Renal cortical epithelial cell (primary cell): ENCODE results near the gene VASH1. TPM values are rescaled to one million over a fixed set of nuclear protein-coding genes. Genes with fewer than 3 reads are reported as not detected.

ENCODE experiments used
- DNase-seq: peaks from one replicate; pipeline ENCODE4 v3.0.0-alpha.2; 2011; ENCODE audit warnings: low read depth
- total RNA-seq: library from RNA; depleted of rRNA; stranded (reverse); fragments of >200 nt; gene quantifications from 2 replicates; pipeline ENCODE4 v1.2.3, GENCODE V29; 2014

VASH1 gene
- total RNA-seq, 1 donor from 2014 or later: 8.5 TPM

DNA sequence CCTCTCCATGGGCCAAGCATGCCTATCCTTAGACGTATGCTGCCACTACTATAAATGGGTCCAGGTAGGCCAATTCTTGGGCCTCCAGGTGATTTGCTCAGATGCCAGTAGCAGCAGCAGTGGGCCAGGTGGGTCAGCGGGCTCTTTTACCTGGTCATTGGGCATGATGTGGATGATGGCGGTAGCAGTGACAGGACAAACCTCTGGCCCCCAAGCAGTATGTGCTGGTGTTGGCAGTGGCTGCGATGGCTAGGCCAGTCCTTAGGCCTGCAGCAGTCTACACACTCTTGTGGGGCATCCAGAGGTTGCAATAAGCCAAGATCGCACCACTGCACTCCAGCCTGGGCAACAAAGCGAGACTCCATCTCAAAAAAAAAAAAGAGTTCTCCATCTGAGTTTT lies 19.1 kb upstream of the VASH1 start:
- DNase-seq: no peak

DNA sequence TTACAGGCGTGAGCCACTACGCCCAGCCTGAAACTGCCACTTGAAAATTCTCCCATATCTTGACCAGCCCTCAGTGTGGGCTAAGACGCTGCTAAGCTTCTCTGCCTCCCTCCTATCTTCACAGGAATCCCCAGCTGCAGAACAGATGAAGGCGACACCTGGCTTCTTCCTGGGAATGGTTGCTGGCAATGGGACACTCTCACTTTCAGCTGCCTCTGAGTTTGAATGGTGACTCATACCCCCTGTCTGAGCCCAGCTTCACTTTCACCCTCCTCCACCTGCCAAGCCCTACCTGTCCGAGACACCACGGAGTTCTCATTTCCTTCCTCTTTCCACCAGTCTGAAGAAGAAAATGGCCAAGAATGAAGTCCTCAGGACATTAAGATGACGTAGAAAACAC lies 18.3 kb upstream of the VASH1 start:
- no peak for DNase-seq

DNA sequence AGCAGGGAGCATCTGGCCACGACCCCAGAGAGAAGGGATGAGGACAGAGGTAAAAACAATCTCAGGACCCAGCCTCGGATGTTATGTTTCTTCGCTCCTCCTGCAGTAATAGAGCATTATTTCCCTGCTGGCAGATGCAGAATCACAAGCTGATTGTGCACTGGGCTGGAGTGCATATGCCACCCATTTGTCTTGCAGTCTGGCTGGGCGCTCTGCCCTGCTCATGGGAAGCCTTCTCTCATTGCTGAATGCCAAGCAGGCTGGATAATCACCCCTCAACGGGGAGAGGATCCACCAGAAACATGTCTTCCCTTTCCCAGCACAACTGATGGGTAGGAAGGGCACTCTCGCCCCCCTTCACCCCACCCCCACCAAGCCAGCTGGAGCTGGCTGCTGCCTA lies 8.5 kb upstream of the VASH1 start:
- no peak for DNase-seq

DNA sequence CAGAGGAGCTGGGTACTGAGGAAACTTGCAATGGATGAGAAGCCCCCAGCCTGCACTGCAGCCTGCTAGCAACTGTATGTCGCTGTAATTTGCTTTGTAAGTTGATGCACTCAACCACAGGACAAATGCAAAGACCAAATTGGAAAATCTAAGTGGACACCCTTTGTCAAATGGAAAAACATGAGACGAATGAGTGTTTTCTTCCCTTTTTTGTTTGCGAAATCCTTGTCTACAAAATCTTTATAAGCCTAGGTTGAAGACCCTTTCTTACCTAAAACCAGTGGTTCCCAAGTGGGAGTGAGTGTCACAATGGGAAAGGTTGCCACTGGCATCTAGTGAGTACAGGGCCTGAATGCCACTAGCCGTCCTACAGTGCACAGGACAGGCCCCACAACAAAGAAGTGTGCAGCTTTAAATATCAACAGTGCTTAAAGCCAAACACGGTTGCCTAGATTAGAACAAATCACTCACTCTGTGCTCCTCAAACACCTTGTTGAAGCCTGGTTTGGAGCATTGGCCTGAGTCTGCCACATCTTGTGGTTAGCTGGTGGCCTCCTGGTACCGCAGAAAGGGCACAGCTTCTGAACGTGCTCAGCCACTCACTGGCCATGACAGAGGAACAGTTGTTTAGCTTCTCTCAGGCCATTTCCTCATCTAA lies 7.6 kb upstream of the VASH1 start:
- no peak for DNase-seq

DNA sequence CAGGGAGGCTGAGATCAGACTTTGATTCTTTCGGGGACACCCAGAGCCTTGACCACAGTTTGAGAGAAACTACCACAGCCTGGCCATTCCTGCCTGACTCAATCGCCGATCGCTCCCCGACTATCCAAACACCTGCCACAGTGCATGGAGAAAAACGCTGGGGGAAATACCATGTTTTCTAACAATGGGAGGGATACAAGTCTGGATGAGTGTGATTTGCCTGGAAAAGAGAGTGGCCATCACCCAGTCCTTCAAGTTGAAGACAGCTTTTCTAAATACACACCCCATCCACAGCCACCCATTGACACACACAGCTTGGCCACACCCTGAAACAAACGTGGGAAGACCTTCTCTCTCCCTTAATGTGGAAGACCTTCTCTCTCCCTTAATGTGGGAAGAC lies 6.7 kb upstream of the VASH1 start:
- no peak for DNase-seq

DNA sequence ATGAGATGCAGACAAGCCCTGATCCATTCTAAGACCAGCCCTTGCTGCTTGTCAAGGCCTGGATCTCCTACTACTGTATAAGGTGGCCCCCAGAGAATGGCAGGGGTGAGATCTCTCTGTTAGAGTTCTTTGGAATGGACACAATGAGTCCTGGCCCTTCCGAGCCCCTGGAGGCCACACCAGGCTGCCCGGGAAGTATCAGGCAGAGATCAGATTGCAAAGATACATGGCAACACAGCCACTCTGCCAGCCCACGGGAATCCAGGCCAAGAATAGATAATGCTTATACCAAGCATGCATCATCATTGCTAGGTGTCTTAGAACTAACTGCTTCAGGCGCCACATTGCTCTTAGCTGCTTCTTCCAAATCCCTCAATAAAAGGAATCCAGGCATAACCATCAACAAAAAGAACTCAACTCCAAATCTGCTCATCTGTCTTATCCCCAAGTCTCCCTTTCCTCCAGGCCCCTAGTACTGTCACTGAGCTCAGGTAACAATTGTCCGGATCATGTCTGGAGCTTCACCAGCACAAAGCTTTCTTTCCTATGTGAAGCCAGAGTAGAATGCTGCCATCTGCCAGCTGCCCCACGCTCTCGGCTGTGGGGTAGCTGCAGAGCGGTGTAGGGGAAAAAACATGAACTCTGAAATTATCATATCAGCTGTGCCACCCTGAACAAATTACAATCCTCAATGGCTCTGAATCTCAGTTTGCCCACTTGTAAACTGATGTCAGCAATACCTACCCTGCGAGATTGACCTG lies 5.5 kb upstream of the VASH1 start:
- DNase-seq: no peak

DNA sequence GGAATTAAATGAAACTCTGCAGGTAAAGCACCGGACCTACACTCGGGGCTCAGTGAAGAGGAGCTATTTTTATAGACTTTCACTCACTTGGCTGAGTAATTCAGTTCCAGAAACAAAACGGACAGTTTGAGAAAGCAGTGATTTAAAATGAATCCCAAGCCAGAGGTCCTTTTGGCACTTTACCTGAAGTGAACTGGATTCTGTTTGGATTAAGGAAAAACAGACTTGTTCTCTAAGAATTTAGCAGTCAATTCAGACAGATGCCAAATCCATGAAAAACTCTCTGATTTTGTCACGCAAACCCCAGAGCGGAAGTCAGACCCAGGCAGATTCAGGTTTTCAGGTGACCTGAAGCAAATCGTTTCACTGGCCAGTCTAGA lies 4.9 kb upstream of the VASH1 start:
- no peak for DNase-seq

DNA sequence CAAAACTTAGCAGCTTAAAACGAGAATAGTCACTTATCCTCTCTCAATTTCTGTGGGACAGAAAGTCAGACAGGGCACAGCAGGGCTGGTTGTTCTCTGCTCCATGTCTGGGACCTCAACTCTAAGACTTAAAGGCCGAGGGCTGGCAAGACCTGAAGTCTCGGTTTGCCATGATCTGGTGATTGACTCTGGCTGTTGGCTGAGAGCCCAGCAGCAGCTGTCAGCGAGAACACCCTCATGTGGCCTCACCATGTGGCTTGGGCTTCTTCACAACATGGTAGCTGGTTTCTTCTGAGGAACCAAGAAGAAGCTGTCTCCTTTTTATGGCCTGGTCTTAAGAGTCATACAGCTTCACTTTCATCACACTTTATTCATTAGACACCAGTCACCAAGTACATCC lies 1.7 kb upstream of the VASH1 start:
- DNase-seq: no peak

DNA sequence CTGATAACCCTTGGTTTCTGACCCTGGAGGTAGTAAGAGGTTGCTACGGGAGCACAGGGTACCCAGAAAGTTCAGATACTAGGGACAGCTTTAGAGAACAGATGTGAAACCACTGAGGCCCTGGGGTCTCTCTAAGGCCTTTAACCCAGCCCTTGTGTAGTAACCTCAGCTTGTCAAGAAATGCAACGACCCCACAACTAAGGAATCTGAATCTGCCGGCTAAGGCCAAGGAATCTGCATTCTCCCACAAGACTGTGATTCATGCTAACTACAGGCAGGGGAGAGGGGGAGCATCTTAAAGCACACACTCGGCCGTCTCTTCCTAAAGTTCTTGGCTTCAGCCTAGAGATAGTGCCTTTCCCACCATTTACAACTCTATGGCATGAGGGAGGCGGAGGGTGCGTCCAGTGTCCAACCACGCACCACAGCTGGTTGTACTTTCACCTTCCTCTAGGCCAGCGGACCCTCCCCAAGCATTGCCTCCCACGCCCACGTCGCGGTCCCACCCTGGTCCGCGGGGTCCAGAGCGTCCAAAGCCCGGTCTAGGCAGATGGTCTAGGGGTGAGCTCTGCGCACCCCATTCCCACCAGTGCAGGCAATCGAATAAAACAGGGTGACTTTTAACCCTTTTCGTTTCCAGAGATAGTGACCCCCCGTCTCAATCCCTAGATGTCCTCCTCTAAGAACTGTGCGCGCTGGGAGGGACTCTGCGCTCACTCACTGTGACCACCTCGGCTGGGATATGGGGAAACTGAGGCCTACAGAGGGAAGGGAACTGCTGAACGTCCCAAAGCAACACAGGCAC lies 735 bp upstream of the VASH1 start:
- no peak for DNase-seq

DNA sequence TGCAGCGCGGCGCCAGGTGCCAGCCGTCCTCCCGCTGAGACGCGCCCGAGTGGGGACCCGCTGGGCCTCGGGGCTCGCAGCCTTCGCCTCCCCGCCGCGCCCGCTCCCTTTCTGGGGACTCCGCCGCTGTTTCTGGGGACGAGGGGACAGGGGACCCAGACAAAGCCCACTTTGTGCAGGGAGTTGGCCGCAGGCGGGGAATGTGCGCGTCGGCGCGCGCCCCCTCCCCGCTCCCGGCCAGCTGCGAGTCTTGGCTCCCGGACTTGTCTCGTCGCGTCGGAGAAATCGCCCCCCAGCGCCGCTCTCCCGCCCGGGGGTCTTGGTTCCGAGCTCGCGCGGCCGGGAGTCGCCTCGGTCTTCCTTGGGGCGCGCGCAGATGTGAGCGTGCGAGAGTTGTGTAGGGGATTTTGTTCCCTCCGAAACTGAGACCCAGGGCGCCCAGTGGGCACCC lies 717 bp downstream of the VASH1 start:
- DNase-seq: no peak

DNA sequence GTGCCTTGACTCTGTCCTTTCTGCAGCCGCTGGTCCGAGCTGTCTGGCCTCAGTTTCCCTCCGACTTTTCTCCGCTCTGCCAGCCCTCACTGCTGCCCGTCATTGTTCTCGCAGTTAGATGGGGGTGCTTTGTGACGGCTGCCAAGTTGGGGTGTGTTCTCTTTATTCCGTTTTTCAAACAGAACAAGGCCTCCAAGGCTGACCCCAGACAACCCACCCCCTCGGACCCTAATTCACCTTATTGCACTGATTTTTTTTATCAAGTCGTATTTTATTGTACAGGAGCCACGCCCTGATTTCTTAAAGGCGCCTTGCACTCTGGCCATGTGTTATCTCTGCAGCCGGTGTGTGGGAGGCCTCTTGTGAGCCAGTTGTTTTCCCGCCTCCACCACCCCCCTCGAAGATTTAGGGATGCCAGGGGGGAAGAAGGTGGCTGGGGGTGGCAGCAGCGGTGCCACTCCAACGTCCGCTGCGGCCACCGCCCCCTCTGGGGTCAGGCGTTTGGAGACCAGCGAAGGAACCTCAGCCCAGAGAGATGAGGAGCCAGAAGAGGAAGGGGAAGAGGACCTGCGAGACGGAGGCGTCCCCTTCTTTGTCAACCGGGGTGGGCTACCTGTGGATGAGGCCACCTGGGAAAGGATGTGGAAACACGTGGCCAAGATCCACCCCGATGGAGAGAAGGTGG lies 1.3 kb downstream of the VASH1 start:
- no peak for DNase-seq

DNA sequence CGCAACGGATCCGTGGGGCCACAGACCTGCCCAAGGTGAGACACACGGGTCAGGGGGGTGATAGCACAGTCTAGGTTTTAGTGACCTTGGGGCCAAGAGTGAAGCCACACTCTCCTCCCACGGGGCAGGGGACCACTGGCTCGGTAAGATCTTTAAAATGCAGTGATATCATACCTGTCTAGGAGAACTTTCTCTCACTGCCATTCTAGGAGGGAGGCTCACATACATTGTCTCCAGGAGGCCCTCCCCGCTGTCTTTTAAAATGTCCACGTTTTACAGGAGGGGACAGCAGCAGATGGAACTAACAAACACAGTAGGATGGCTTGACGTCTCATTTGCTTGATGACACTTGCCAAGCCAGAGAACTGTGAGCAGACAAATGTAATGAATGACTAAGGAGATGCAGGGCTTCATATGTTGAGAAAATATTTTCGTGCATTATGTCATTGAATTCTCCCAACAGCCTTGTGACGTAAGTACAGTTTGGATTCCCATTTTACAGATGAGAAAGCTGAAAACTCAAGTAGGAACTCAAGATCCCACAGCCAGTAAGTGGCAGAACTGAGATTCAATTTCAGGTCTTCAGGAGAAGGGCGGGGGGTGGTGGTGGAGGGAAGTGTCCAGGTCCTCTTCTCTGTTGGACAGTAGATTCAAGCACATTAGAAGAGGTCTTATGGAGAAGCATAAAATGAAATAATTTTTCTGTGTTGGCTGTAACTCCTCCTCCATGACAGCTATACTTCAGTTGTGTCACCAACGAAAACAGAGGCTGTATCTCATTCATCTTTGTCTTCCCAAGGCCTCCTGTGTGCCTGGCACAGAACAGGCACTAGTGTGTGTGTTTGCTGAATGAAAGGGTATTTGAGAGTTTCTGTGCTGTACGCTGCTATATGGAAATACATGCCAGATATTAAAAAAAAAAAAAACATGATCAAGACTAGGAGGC lies 2.1 kb downstream of the VASH1 start:
- DNase-seq: no peak

DNA sequence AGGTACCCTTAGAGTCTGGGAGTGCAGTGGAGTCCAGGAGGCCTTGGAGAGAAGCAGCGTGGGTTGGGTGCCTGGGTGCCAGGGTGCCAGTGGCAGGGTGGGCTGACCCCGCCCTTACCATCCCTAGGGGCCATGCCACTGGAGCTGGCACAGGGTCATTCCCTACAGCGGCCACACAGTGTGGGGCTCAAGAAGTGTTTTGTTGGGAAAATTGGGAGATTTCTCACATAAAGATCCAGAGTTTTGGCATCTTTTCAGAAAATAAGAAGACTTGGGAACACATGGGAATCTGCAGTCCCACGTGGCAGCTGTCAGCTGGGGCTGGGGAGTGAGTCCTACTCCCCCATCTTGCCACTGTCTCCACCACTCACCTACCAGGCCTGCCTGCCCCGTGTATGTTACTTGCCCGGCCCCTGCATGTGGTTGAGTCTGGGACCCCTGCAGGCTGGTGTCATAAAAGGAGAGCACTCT lies 4.2 kb downstream of the VASH1 start:
- no peak for DNase-seq

DNA sequence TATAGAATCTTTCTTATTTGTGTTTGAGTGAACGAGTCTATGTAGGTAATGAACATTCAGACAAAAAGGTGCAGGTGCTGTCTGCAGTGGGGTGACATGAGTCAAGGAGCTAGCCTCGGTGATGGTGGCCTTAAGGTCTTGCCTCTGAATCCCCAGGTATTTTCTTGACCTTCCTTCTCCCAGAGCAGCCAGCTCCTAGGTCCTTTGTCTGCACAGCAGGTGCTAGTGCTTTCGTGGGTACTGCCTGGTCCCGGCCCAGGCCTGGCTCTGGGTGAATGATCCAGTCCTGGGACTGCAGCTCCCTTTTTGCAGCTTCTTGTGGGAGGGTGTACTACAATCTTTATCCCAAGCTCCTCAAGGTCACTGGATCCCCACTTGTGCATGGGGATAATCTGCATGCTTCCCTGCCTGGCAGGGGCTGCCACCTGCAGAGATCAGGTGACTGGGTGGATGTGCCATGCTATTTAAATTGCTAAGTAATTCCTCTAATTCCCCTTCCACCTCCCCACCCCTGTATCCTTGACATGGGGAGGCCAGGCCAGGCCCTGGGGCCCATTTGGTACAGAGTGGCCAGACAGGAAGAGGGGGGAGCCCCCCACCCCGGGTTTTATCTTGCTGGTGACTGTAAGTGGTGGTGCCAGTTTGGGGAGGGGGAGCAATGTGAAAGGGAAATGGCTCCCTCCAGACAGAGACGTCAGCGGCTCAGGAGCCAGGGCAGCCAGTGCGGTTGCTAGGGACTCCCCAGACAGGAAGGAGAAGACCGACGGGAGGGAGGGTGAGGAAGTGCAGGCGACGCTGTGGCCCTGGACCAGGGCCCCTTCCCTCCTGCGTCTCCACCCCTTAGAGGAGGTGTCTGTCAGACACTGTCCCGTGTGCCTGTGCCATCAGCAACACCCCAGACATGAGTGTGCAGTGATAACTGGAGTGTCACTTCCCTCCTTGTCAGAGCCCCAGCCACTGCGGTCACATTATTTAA lies 6.7 kb downstream of the VASH1 start:
- DNase-seq: no peak

DNA sequence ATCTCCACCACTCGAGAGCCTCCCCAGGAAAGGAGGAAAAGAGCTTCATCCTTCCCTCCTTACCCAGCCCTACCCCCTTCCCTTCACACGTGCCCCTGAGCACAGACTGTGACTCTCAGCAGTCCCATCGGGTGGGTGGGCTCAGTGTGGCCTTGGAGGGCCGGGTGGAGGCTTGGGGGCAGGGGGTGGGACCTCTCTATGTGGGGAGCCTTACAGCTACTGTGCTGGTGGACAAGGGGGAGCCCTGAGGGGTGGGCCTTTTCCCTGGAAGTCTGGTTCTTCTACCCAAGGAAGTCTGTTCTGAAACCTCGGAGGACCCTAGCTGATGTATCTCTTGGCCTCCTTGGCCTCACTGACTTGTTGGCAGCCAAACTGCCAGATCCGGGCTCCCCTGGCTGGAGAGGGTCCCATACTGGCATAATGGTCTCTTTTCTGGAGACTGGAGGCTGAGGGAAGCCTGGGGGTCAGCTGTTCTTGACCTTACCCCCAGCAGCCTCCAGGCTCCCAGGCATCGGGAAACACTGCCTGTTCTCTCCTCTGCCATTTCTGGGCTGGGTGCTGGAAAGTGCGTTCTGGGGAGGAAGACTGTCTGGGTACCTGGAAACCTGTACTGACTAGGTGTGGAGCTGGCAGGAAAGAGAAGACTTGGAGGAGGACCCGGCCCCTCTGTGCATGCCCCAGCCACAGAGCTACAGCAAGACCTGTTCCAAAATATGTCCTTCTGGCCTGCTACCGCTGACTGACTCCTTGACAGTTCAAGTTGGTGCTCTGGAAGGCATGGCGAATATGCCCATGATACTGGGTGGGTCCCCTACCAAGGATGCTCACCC lies 7.6 kb downstream of the VASH1 start:
- DNase-seq: no peak

DNA sequence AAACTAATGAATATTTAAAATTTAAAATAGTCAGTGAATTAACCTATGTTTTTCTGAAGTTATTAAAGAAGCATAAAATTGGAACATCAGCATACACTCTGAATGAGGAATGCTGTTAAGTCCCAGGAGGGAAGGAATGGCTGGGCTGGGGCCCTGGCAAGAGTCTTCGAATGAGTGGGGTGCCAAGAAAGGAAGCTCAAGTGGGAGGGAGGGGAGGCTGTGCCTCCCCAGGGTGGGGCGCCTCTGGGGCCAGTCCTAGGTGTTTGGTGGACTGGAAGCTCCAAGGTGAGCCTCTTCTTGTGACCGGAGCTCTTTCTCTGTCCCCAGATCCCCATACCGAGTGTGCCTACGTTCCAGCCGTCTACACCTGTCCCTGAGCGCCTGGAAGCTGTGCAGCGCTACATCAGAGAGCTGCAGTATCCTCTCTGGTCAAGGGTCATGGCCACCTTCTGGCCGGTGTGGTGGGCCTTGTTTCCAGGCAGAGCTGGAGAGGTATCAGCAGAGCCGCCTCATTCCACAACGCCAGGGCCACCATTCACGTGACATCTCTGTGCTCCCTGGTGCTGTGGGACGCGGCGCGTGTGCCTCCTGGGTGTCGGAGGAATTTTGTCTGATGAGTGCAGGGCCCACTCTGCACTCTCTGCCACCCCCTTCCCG lies 8.5 kb downstream of the VASH1 start:
- no peak for DNase-seq

DNA sequence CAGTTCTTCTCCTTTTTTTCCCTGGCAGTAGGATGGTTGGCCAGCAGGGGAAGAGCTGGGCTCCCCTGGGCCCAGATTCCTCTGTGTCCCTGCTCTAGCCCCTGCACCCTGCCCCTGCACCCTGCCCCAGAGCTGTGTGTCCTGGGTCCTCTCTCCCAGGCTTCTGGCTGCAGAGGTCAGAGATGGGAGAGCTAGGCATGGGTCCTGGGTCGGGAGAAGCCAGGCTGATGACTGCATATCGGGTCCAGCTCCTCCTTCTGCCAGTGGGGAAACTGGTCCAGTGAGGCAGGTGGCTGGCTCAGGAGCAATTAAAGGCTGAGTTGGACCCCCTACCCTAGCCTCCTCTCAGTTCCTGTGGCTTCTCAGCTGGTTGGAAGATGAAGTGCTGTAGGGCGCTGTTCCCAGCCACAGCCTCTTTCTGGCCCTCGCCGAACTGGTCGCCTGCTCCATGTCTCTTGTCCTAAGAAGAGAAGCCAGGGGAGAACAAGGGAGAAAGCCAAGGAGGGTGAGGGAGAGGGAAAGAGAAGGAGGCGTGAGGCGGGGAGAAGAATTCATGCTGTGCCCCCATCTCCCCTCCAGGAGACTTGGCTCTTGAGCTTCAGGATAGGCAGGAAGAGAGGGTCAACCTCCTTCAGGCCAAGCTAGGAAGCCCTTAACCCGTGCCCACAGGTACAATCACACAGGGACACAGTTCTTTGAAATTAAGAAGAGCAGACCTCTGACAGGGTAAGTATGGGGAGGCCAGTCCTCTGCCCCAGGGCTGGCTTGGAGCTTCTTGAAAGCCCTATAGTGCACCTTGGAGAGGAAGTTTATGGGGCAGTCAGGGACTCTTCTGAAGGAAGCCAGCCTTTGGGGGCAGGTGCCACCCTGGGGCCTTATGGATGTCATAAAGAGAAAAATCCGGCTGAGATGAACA lies 9.5 kb downstream of the VASH1 start:
- DNase-seq: no peak
